Activated CD4-positive, alpha-beta T cell treated with anti-CD3 and anti-CD28 coated beads, Interleukin-2, amount 50 U/mL, for 1 hour (primary cell): ENCODE results near the gene FGF23.

Experiments
- DNase-seq: peaks from one replicate; pipeline ENCODE4 v3.0.0-alpha.2; 2020

The FGF23 gene

GRCh38 chr12:4380332-4380731 is 820 bp upstream of the FGF23 start:
- no peak for DNase-seq

GRCh38 chr12:4378772-4379171 is 740 bp downstream of the FGF23 start:
- DNase-seq: no peak

- no peak for DNase-seq
These were observed 4.1 kb downstream of the FGF23 start for GRCh38 chr12:4375449-4375848.

GRCh38 chr12:4372653-4373052 is 6.9 kb downstream of the FGF23 start:
- DNase-seq: no peak

- no peak for DNase-seq
These were observed 9.2 kb downstream of the FGF23 start for GRCh38 chr12:4370265-4370664.

GRCh38 chr12:4369548-4369947 is 10.0 kb downstream of the FGF23 start:
- DNase-seq: no peak

GRCh38 chr12:4366090-4366489 is 13.4 kb downstream of the FGF23 start:
- no peak for DNase-seq

- peak; percentile 29 for DNase-seq
These were observed 23.5 kb downstream of the FGF23 start for GRCh38 chr12:4356041-4356327.

GRCh38 chr12:4355156-4356040 is 24.1 kb downstream of the FGF23 start:
- no peak for DNase-seq

GRCh38 chr12:4353785-4354208 is 25.7 kb downstream of the FGF23 start:
- DNase-seq: peak; percentile 26

- no peak for DNase-seq
These were observed 32.6 kb downstream of the FGF23 start for GRCh38 chr12:4346931-4347330.

- DNase-seq: no peak
These were observed 47.7 kb downstream of the FGF23 start for GRCh38 chr12:4331842-4332241.

- no peak for DNase-seq
These were observed 48.3 kb downstream of the FGF23 start for GRCh38 chr12:4331221-4331620.

- DNase-seq: no peak
These were observed 49.3 kb downstream of the FGF23 start for GRCh38 chr12:4330203-4330602.

GRCh38 chr12:4327293-4327692 is 52.2 kb downstream of the FGF23 start:
- no peak for DNase-seq

GRCh38 chr12:4325966-4326365 is 53.5 kb downstream of the FGF23 start:
- DNase-seq: no peak

GRCh38 chr12:4324366-4324765 is 55.1 kb downstream of the FGF23 start:
- DNase-seq: no peak

GRCh38 chr12:4323396-4323795 is 56.1 kb downstream of the FGF23 start:
- DNase-seq: no peak

GRCh38 chr12:4322726-4323125 is 56.8 kb downstream of the FGF23 start:
- DNase-seq: no peak

- DNase-seq: peak; percentile 85
These were observed 58.4 kb downstream of the FGF23 start, which contains the start of gene TIGAR for GRCh38 chr12:4320853-4321701. TSS of gene TIGAR (plus strand) at chr12:4321213. CDS start at chr12:4321272, 59 bp downstream.

GRCh38 chr12:4320497-4320852 is 59.0 kb downstream of the FGF23 start:
- no peak for DNase-seq
